Breast epithelium (tissue), 3 donors: ENCODE data around the gene LMO2.

Source experiments
- POLR2A ChIP-seq: fragments of 450-650 bp; IDR thresholded peaks from one replicate; pipeline ENCODE4 v1.6.1; 2016; ENCODE audit warnings: antibody characterized with exemption, mild to moderate bottlenecking, moderate library complexity
- POLR2AphosphoS5 ChIP-seq, 3 donors: sonication (generic); formaldehyde crosslinking; IDR thresholded peaks; one replicate each; pipeline ENCODE4 v1.6.1; 2017; ENCODE audit warnings: antibody characterized with exemption in 3 of 3
- TF ChIP-seq, protein P1 (sequence below), 3 donors: fragments of 450-650 bp; IDR thresholded peaks; one replicate each; pipeline ENCODE4 v1.5.1; 2016 to 2017; ENCODE audit warnings: antibody characterized with exemption in 3 of 3, mild to moderate bottlenecking in 3 of 3, moderate library complexity in 3 of 3

DNA sequence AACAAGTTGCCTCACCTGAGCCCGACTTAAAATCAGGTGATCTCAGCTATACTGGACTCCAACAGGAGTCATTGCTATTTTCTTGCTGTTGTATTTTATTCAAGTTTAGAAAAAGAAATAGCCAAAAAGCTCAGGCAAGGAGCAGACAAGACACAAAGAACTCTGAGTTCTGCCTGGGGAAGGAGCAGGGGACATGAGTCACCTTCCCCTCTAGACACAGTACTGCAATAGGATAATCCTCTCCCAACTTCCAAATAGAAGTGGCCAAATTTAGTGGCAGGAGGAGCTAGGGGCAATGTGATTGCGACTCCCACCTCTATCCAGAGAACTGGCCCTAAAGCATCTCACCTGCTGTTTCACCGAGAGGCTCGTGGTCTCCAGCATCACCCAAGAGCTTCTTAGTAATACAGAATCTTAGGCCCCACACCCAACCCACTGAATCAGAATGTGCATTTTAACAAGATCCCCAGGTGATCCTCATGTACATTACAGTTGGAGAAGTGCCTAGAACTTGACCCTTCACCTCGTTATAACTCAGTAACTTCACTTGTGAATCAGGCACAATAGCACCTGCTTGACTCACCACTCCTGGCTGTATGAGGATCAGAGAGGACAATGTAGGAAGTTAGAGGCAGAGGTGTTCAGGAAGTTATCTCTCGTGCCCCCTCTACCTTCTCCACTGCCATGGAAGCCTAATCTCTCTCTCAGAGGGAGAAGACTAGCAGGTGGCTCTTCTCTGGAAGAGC, 60.8 kb downstream of the LMO2 start:
- TF ChIP-seq, protein P1, sequence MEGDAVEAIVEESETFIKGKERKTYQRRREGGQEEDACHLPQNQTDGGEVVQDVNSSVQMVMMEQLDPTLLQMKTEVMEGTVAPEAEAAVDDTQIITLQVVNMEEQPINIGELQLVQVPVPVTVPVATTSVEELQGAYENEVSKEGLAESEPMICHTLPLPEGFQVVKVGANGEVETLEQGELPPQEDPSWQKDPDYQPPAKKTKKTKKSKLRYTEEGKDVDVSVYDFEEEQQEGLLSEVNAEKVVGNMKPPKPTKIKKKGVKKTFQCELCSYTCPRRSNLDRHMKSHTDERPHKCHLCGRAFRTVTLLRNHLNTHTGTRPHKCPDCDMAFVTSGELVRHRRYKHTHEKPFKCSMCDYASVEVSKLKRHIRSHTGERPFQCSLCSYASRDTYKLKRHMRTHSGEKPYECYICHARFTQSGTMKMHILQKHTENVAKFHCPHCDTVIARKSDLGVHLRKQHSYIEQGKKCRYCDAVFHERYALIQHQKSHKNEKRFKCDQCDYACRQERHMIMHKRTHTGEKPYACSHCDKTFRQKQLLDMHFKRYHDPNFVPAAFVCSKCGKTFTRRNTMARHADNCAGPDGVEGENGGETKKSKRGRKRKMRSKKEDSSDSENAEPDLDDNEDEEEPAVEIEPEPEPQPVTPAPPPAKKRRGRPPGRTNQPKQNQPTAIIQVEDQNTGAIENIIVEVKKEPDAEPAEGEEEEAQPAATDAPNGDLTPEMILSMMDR (IDR thresholded peaks at IDR 0.05), result no peak
- TF ChIP-seq POLR2A (no peak), POLR2AphosphoS5 (IDR thresholded peaks at IDR 0.05) (no peak)
